DOHH2 (cell line): ENCODE results near the gene IFI44.

ENCODE experiments used
- H3F3A ChIP-seq: fragments of 200-600 bp; sonication (generic), shearing (Covaris generic); 2 replicates; pipeline ENCODE4 v1.6.0; 2016; ENCODE audit warnings: antibody characterized with exemption, mild to moderate bottlenecking; ENCODE audit not compliant: control insufficient read depth, insufficient read depth
- H3K27ac ChIP-seq: fragments of 200-600 bp; sonication (generic); 2 replicates; pipeline ENCODE4 v1.5.1; 2014; ENCODE audit warnings: low read depth, mild to moderate bottlenecking, low read length, moderate library complexity
- H3K27me3 ChIP-seq: fragments of 200-600 bp; sonication (generic); 2 replicates; pipeline ENCODE4 v1.6.1; 2014; ENCODE audit warnings: mild to moderate bottlenecking, low read length, mixed read lengths; ENCODE audit not compliant: control insufficient read depth
- H3K36me3 ChIP-seq: fragments of 200-600 bp; sonication (generic); 2 replicates; pipeline ENCODE4 v1.6.1; 2014; ENCODE audit warnings: mild to moderate bottlenecking, low read length, moderate library complexity, mixed read lengths; ENCODE audit not compliant: control insufficient read depth
- H3K4me1 ChIP-seq: fragments of 200-600 bp; sonication (generic); 2 replicates; pipeline ENCODE4 v1.6.1; 2014; ENCODE audit warnings: mild to moderate bottlenecking, low read length, mixed read lengths; ENCODE audit not compliant: control insufficient read depth
- H3K4me2 ChIP-seq: fragments of 200-600 bp; sonication (generic); 2 replicates; pipeline ENCODE4 v1.6.0; 2014; ENCODE audit warnings: mild to moderate bottlenecking, low read length, moderate library complexity
- H3K4me3 ChIP-seq: fragments of 200-600 bp; sonication (generic); 2 replicates; pipeline ENCODE4 v1.5.1; 2014; ENCODE audit warnings: mild to moderate bottlenecking, low read length, mixed read lengths
- H3K79me2 ChIP-seq: fragments of 200-600 bp; sonication (generic); 2 replicates; pipeline ENCODE4 v1.6.1; 2014; ENCODE audit warnings: mild to moderate bottlenecking, low read length, mixed read lengths; ENCODE audit not compliant: control insufficient read depth
- H3K9me2 ChIP-seq: fragments of 200-600 bp; sonication (generic); replicated peaks from 2 replicates; pipeline ENCODE4 v1.6.1; 2014; ENCODE audit warnings: mild to moderate bottlenecking, low read length, mixed read lengths; ENCODE audit not compliant: control insufficient read depth
- H3K9me3 ChIP-seq: fragments of 200-600 bp; sonication (generic); 2 replicates; pipeline ENCODE4 v1.6.1; 2014; ENCODE audit warnings: antibody characterized with exemption, low read length, mixed read lengths; ENCODE audit not compliant: control insufficient read depth, insufficient read depth
- H4K20me1 ChIP-seq: fragments of 200-600 bp; sonication (generic); 2 replicates; pipeline ENCODE4 v1.6.0; 2014; ENCODE audit warnings: low read depth, mild to moderate bottlenecking, antibody characterized with exemption, low read length, moderate library complexity; ENCODE audit not compliant: control insufficient read depth, insufficient read depth
- CTCF ChIP-seq: fragments of 200-600 bp; sonication (generic); IDR thresholded peaks from one replicate; pipeline ENCODE4 v1.5.1; 2014; ENCODE audit warnings: antibody characterized with exemption, mild to moderate bottlenecking, low read depth, low read length; ENCODE audit not compliant: poor library complexity, severe bottlenecking
- EZH2phosphoT487 ChIP-seq: fragments of 200-600 bp; sonication (generic); IDR thresholded peaks from 2 replicates; pipeline ENCODE4 v1.6.1; 2017; ENCODE audit warnings: borderline replicate concordance, mild to moderate bottlenecking, antibody characterized with exemption, low read length, moderate library complexity, mixed read lengths

IFI44 gene

GRCh38 chr1:78687315-78687714 is 37.7 kb downstream of the IFI44 start:
- Histone ChIP-seq H3K4me3 (no peak overlapping the region), H4K20me1 (no peaks in the 10 kb centered on the region), H3K36me3 (no peaks in the 10 kb centered on the region), H3K4me1 (no peaks in the 10 kb centered on the region), H3K27me3 (no peaks in the 10 kb centered on the region; the same call in 1 of the 2 replicates), H3K79me2 (no peaks in the 10 kb centered on the region), H3K9me2 (no peaks in the 10 kb centered on the region), H3K9me3 (no peaks in the 10 kb centered on the region), H3F3A (no peaks in the 10 kb centered on the region), H3K4me2 (no peak overlapping the region), H3K27ac (no peak overlapping the region)
- TF ChIP-seq EZH2phosphoT487 (no peak), CTCF (no peak)

- H3K4me1 ChIP-seq: no peaks in the 10 kb centered on the region
- no peak overlapping the region for H3K4me2 ChIP-seq
- H3K4me3 ChIP-seq: no peak overlapping the region
- no peaks in the 10 kb centered on the region for H3K9me2 ChIP-seq
- no peaks in the 10 kb centered on the region for H3K36me3 ChIP-seq
- no peaks in the 10 kb centered on the region for H3K79me2 ChIP-seq
- TF ChIP-seq EZH2phosphoT487 (no peak), CTCF (no peak)
- no peaks in the 10 kb centered on the region for H3F3A ChIP-seq
- no peaks in the 10 kb centered on the region for H3K9me3 ChIP-seq
- H3K27me3 ChIP-seq: no peaks in the 10 kb centered on the region; the same call in 1 of the 2 replicates
- H4K20me1 ChIP-seq: no peaks in the 10 kb centered on the region
- no peak overlapping the region for H3K27ac ChIP-seq
These were observed 38.3 kb downstream of the IFI44 start for GRCh38 chr1:78687914-78688313.

GRCh38 chr1:78688697-78689096 is 39.1 kb downstream of the IFI44 start:
- Histone ChIP-seq H3F3A (no peaks in the 10 kb centered on the region), H3K9me2 (no peaks in the 10 kb centered on the region), H3K27ac (no peak overlapping the region), H4K20me1 (no peaks in the 10 kb centered on the region), H3K79me2 (no peaks in the 10 kb centered on the region), H3K9me3 (no peaks in the 10 kb centered on the region), H3K27me3 (no peaks in the 10 kb centered on the region; the same call in 1 of the 2 replicates), H3K36me3 (no peaks in the 10 kb centered on the region), H3K4me2 (no peak overlapping the region), H3K4me3 (no peak overlapping the region), H3K4me1 (no peaks in the 10 kb centered on the region)
- TF ChIP-seq CTCF (no peak), EZH2phosphoT487 (no peak)

- no peaks in the 10 kb centered on the region for H3F3A ChIP-seq
- no peaks in the 10 kb centered on the region for H3K79me2 ChIP-seq
These were observed 40.9 kb downstream of the IFI44 start for GRCh38 chr1:78690516-78690915.

More at GRCh38 chr1:78690516-78690915, 40.9 kb downstream of the IFI44 start:
- Histone ChIP-seq H3K27ac (no peak overlapping the region), H3K4me2 (no peak overlapping the region), H3K9me2 (no peaks in the 10 kb centered on the region), H3K27me3 (no peaks in the 10 kb centered on the region), H3K36me3 (no peaks in the 10 kb centered on the region), H3K4me3 (no peak overlapping the region), H3K9me3 (no peaks in the 10 kb centered on the region), H4K20me1 (no peaks in the 10 kb centered on the region), H3K4me1 (no peaks in the 10 kb centered on the region)
- TF ChIP-seq EZH2phosphoT487 (no peak), CTCF (no peak)
